A549 (cell line): ENCODE measurements around the gene VWA8. TPM values are rescaled to one million over a fixed set of nuclear protein-coding genes. Genes with fewer than 3 reads are reported as not detected.
"Not testable (repeated sequence)": the region's sequence is repeated elsewhere in the genome, so short reads cannot be mapped to it uniquely, and the experiment has no call there.

Source experiments
- ATAC-seq, 2 experiments: fragments of 200-7000 bp in 1 of 2; fragments of >200 bp in 1 of 2; cut with Nextera tagmentation in 1 of 2; cut with Tn5 transposase in 1 of 2; 3 replicates each; pipeline versions ENCODE4 v1.8.0 to v1.9.1; 2018 to 2020; ENCODE audit warnings: mild to moderate bottlenecking in 1 of 2, moderate library complexity in 1 of 2
- CTCF ChIA-PET: fragments of 300-600 bp; sonication (Branson Sonifier 250); formaldehyde crosslinking; extraction: SDS; loops from one replicate; lab custom pipeline; 2021; ENCODE audit warnings: antibody characterized with exemption, inconsistent platforms; lab: Yijun Ruan, JAX
- POLR2A ChIA-PET: fragments of 350-600 bp; formaldehyde crosslinking; extraction: SDS; loops from one replicate; lab custom pipeline; 2021; ENCODE audit warnings: antibody characterized with exemption, inconsistent platforms; lab: Yijun Ruan, JAX
- DNase-seq, 2 experiments: peaks; one replicate each; pipeline versions ENCODE4 v3.0.0 to v3.0.0-alpha.2; 2011 to 2016; ENCODE audit warnings: low read depth in 1 of 2, low spot score in 1 of 2
- FAIRE-seq: peaks from 2 replicates; lab custom pipeline; 2011; peaks lifted over from hg19 to GRCh38; lab: Jason Lieb, UNC
- H3K27ac ChIP-seq, 2 experiments: fragments of >200 bp; sonication (Bioruptor Twin); formaldehyde crosslinking; 3 replicates each; pipeline ENCODE4 v1.5.1; 2016 to 2017
- H3K4me1 ChIP-seq: fragments of >200 bp; sonication (Bioruptor Twin); formaldehyde crosslinking; 3 replicates; pipeline ENCODE4 v1.6.1; 2016
- H3K4me2 ChIP-seq: fragments of >200 bp; sonication (Bioruptor Twin); formaldehyde crosslinking; 3 replicates; pipeline ENCODE4 v1.6.1; 2016
- H3K4me3 ChIP-seq: fragments of >200 bp; sonication (Bioruptor Twin); formaldehyde crosslinking; 3 replicates; pipeline ENCODE4 v1.5.1; 2016
- H3K9me3 ChIP-seq: fragments of >200 bp; sonication (Bioruptor Twin); formaldehyde crosslinking; 3 replicates; pipeline ENCODE4 v1.6.1; 2016
- CHD4 ChIP-seq: fragments of 200-600 bp; sonication (generic); IDR thresholded peaks from 2 replicates; pipeline ENCODE4 v1.6.1; 2016; ENCODE audit warnings: antibody characterized with exemption, mild to moderate bottlenecking, borderline replicate concordance
- CTCF ChIP-seq: fragments of >200 bp; sonication (Bioruptor Twin); formaldehyde crosslinking; IDR thresholded peaks from 3 replicates; pipeline ENCODE4 v1.5.1; 2016
- EHF ChIP-seq: fragments of 250-450 bp; sonication (Bioruptor Pico); IDR thresholded peaks from 2 replicates; pipeline ENCODE4 v1.5.0; 2020; ENCODE audit warnings: mild to moderate bottlenecking
- EHMT2 ChIP-seq: fragments of 200-600 bp; sonication (generic); IDR thresholded peaks from 2 replicates; pipeline ENCODE4 v1.6.1; 2016; ENCODE audit warnings: antibody characterized with exemption, low read depth, mild to moderate bottlenecking, moderate library complexity
- GATA3 ChIP-seq: IDR thresholded peaks from 2 replicates; pipeline ENCODE4 v1.6.1; 2012; ENCODE audit warnings: borderline replicate concordance
- HOXA7 ChIP-seq: fragments of 250-450 bp; sonication (Bioruptor Pico); IDR thresholded peaks from 2 replicates; pipeline ENCODE4 v1.5.0; 2020; ENCODE audit warnings: mild to moderate bottlenecking, moderate library complexity
- HOXB13 ChIP-seq: fragments of 250-450 bp; sonication (Bioruptor Pico); IDR thresholded peaks from 2 replicates; pipeline ENCODE4 v1.5.0; 2020; ENCODE audit warnings: low read depth, mild to moderate bottlenecking, moderate library complexity
- JUNB ChIP-seq: fragments of >200 bp; sonication (Bioruptor Twin); formaldehyde crosslinking; IDR thresholded peaks from 2 replicates; pipeline ENCODE4 v1.6.1; 2016
- POLR2A ChIP-seq: IDR thresholded peaks from 2 replicates; pipeline ENCODE4 v1.6.1; 2012; ENCODE audit warnings: mild to moderate bottlenecking, low read length
- RAD21 ChIP-seq, 2 experiments: fragments of >200 bp in 1 of 2; sonication (Bioruptor Twin) in 1 of 2; formaldehyde crosslinking in 1 of 2; IDR thresholded peaks in 1 of 2; conservative IDR thresholded peaks in 1 of 2; 2 replicates in 1 of 2; 3 replicates in 1 of 2; pipeline ENCODE4 v1.6.1; 2012 to 2018; ENCODE audit warnings: inconsistent platforms in 1 of 2
- RARB ChIP-seq: fragments of 250-450 bp; sonication (Bioruptor Pico); IDR thresholded peaks from 2 replicates; pipeline ENCODE4 v1.8.0; 2021; ENCODE audit warnings: mild to moderate bottlenecking, moderate library complexity
- USF2 ChIP-seq: fragments of 450-650 bp; IDR thresholded peaks from 2 replicates; pipeline ENCODE4 v1.6.1; 2014; ENCODE audit warnings: antibody characterized with exemption
- WGBS: methylation state at CpG from one replicate; pipeline ENCODE4 v1.1.6; 2017; ENCODE audit errors: missing lambda C conversion rate; 5-methylcytosine and 5-hydroxymethylcytosine counted together
- polyA plus RNA-seq, 4 experiments: library from polyadenylated mRNA; depleted of rRNA in 3 of 4; stranded (reverse); fragments of >200 nt; fragmentation: RNase III in 1 of 4; extraction: RNeasy Plus Mini Kit Qiagen cat#74134 plus additional on column Dnase treatment in 1 of 4; gene quantifications; 2 replicates in 3 of 4; 3 replicates in 1 of 4; pipeline ENCODE4 v1.2.3, GENCODE V29; 2011 to 2017
- TF ChIP-seq, protein P1 (sequence below): fragments of 200-600 bp; sonication (generic); IDR thresholded peaks from 2 replicates; pipeline ENCODE4 v1.6.1; 2016; ENCODE audit warnings: antibody characterized with exemption, mild to moderate bottlenecking, moderate library complexity
- TF ChIP-seq, protein P2 (sequence below): IDR thresholded peaks from 2 replicates; pipeline ENCODE4 v1.6.1; 2012; ENCODE audit warnings: low read depth, borderline replicate concordance

The VWA8 gene
- polyA plus RNA-seq, 2 of the 4 experiments (the other 2 are of a cell fraction) = 6.4 to 15.3 TPM

GRCh38 chr13:41909506-41909905 is 51.4 kb downstream of the VWA8 start:
- 97% methylated on average over 2 of the region's 2 CpGs for WGBS
- FAIRE-seq = no peak
- TF ChIP-seq RARB (no peak), HOXA7 (CRISPR knock-in tag) (no peak)
- ChIA-PET POLR2A (no interaction called here), CTCF (interaction anchor here (1.0 kb wide), 1 partner anchor 9 kb away, joined by 3 read pairs; no protein-coding TSS in a partner anchor)
- Histone ChIP-seq H3K9me3 (no peaks in the 10 kb centered on the region), H3K4me1 (no peaks in the 10 kb centered on the region; the same call in 2 of the 3 replicates), H3K4me3 (no peak overlapping the region), H3K4me2 (no peak overlapping the region), H3K27ac (no peak overlapping the region)
- ATAC-seq = no peak
- DNase-seq = no peak

- POLR2A ChIA-PET = no interaction called here
These were observed 55.2 kb downstream of the VWA8 start for GRCh38 chr13:41905600-41906254.

DNA sequence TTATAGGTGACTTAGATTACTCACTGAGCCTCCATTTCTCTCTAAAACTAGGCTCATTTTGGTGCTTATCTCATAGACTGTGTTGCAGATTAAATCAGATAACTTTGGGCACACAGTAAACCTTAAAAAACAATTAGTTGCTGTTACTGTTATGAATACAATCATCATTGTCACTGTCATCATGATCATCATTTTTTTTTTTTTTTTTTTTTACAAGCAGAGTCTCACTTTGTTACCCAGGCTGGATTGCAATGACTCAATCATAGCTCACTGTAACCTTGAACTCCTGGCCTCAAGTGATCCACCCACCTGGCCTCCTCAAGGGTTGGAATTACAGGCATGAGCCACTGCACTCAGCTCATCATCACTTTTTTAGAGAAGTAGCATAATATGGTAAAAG is 60.0 kb downstream of the VWA8 start:
- no peak for FAIRE-seq
- TF ChIP-seq CHD4 (no peak), GATA3 (no peak), JUNB (no peak), EHMT2 (no peak), EHF (CRISPR knock-in tag) (no peak), POLR2A (no peak), RAD21 (conservative IDR thresholded peaks at IDR 0.05 in 1 of 2, IDR thresholded peaks at IDR 0.05 in 1 of 2) (no peak), HOXB13 (CRISPR knock-in tag) (no peak)
- TF ChIP-seq, protein P1, sequence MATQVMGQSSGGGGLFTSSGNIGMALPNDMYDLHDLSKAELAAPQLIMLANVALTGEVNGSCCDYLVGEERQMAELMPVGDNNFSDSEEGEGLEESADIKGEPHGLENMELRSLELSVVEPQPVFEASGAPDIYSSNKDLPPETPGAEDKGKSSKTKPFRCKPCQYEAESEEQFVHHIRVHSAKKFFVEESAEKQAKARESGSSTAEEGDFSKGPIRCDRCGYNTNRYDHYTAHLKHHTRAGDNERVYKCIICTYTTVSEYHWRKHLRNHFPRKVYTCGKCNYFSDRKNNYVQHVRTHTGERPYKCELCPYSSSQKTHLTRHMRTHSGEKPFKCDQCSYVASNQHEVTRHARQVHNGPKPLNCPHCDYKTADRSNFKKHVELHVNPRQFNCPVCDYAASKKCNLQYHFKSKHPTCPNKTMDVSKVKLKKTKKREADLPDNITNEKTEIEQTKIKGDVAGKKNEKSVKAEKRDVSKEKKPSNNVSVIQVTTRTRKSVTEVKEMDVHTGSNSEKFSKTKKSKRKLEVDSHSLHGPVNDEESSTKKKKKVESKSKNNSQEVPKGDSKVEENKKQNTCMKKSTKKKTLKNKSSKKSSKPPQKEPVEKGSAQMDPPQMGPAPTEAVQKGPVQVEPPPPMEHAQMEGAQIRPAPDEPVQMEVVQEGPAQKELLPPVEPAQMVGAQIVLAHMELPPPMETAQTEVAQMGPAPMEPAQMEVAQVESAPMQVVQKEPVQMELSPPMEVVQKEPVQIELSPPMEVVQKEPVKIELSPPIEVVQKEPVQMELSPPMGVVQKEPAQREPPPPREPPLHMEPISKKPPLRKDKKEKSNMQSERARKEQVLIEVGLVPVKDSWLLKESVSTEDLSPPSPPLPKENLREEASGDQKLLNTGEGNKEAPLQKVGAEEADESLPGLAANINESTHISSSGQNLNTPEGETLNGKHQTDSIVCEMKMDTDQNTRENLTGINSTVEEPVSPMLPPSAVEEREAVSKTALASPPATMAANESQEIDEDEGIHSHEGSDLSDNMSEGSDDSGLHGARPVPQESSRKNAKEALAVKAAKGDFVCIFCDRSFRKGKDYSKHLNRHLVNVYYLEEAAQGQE = no peak
- TF ChIP-seq, protein P2, sequence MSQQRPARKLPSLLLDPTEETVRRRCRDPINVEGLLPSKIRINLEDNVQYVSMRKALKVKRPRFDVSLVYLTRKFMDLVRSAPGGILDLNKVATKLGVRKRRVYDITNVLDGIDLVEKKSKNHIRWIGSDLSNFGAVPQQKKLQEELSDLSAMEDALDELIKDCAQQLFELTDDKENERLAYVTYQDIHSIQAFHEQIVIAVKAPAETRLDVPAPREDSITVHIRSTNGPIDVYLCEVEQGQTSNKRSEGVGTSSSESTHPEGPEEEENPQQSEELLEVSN = no peak
- Histone ChIP-seq H3K4me1 (peaks cover 7% of the 10 kb centered on the region; the same call in 1 of the 3 replicates), H3K4me2 (no peak overlapping the region; the same call in 2 of the 3 replicates), H3K27ac (no peak overlapping the region), H3K9me3 (no peaks in the 10 kb centered on the region), H3K4me3 (no peak overlapping the region)
- ATAC-seq = no peak
- DNase-seq = peak in 1 of 2 experiments; percentile 16
- POLR2A ChIA-PET = no interaction called here
- CTCF ChIA-PET = interaction anchor here (1.2 kb wide), 1 partner anchor 9 kb away, joined by 3 read pairs; no protein-coding TSS in a partner anchor

More at GRCh38 chr13:41905600-41906254, 55.2 kb downstream of the VWA8 start:
- peak; percentile 84 for FAIRE-seq
- Histone ChIP-seq H3K4me3 (no peak overlapping the region), H3K4me2 (no peak overlapping the region), H3K9me3 (no peaks in the 10 kb centered on the region), H3K27ac (no peak overlapping the region), H3K4me1 (peaks cover 6% of the 10 kb centered on the region; the same call in 1 of the 3 replicates)
- ATAC-seq = peak; percentile 85 to 90
- peak; percentile 25 to 52 for DNase-seq
- 53% methylated on average over 2 of the region's 2 CpGs for WGBS
- CTCF ChIA-PET = no interaction called here
- TF ChIP-seq RAD21 (conservative IDR thresholded peaks at IDR 0.05 in 1 of 2, IDR thresholded peaks at IDR 0.05 in 1 of 2) (peak; percentile 37 to 56; a peak in 4 of 5 replicates), USF2 (no peak), CTCF (peak; percentile 31; the same call in 1 of the 3 replicates)
- TF ChIP-seq, all 56 proteins: peak for 2

DNA sequence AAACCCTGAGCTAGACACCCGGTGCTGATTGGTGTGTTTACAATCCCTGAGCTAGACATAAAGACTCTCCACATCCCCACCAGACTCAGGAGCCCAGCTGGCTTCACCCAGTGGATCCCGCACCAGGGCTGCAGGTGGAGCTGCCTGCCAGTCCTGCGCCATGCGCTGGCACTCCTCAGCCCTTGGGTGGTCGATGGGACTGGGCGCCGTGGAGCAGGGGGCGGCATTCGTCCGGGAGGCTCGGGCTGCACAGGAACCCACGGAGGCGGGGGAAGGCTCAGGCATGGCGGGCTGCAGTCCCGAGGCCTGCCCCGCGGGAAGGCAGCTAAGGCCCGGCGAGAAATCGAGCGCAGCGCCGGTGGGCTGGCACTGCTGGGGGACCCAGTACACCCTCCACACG is 62.5 kb downstream of the VWA8 start:
- FAIRE-seq, H3K9me3 ChIP-seq, CTCF ChIA-PET, DNase-seq, H3K4me3 ChIP-seq, ATAC-seq, POLR2A ChIA-PET, H3K4me1 ChIP-seq, H3K27ac ChIP-seq, H3K4me2 ChIP-seq: not testable (repeated sequence)
- no CpG with 5 or more reads among the region's 24 CpGs for WGBS
